HG03064 (cell line): ENCODE data around the gene SRRM5.
"Not testable (repeated sequence)": the region's sequence is repeated elsewhere in the genome, so short reads cannot be mapped to it uniquely, and the experiment has no call there.

ENCODE experiments used
- ATAC-seq: cut with Tn5 transposase; IDR thresholded peaks from one replicate; pipeline ENCODE4 v1.9.1; 2021; ENCODE audit warnings: low read depth; ENCODE audit not compliant: unreplicated experiment

Gene SRRM5

DNA sequence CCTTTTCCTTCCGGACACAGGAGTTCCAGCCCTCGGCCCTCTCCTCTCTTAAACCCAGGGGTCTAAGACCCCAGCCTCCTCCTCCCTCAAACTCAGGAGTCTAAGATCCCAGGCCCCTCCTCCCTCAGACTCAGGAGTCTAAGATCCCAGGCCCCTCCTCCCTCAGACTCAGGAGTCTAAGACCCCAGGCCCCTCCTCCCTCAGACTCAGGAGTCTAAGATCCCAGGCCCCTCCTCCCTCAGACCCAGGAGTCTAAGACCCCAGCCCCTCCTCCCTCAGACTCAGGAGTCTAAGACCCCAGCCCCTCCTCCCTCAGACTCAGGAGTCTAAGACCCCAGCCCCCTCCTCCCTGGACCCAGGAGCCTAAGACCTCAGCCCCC lies 23.7 kb downstream of the SRRM5 start:
- ATAC-seq = not testable (repeated sequence)

DNA sequence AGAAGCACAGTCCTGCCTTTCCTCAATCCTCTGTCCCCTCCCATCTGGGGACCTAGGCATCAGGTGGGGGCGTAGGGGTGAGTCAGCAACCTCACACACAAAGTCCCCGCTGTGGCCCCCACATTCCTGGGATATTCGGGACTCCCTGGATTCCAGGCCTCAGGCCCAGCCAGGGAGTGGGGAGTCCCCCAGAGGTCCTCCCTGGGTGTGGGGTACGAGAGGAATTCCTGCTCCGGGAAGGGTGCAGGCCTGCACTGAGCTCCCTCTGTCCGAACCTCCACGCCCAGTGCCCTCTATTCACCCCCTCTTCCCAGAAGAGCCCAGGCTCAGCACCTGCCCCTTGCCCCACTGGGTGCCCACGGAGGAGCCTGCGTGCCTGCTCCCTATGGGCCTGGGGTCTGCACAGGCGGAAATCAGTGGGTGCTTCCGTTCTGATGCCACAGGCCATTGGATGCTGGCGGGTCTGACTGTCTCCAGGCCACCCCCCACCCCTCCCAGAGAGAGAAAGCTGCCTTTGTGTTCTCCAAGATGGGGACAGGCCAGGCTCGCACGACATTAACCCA lies 24.3 kb downstream of the SRRM5 start:
- no peak for ATAC-seq

DNA sequence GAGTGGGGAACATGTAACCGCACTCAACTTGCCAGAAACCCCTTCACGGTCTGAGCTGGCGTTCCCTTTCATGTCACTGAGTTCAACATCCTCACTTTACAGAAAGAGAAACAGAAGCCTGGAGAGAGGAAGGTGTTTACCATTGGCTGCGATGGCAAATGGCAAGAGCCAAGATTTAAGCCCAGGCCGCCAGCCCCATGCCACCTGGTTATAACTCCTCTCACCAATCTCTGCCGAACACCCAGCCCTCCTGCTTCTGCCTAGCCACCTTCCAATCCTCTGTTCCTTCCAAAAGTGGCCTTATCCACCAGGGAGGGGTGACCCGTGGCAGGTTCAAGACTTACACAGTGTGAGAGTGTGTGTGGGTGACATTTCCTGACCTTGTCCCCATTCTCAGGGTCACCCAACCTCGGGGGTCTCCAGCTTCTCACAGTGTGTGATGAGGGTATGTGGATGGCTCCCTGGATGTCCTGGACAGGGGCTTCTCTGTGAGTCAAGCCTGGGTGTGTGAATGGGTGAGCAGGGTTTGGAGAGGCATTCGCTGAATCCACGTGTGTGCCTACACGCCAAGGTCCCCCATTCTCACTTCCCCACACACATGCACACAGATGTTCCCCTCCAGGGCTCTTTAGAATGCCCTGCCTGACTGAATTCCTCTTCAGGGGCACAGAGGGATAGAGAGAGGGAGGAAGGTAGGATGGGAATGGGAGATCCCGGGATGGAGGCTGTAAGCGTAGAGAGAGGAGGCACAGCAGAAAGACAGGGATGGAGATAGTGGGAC lies 26.5 kb downstream of the SRRM5 start:
- no peak for ATAC-seq

DNA sequence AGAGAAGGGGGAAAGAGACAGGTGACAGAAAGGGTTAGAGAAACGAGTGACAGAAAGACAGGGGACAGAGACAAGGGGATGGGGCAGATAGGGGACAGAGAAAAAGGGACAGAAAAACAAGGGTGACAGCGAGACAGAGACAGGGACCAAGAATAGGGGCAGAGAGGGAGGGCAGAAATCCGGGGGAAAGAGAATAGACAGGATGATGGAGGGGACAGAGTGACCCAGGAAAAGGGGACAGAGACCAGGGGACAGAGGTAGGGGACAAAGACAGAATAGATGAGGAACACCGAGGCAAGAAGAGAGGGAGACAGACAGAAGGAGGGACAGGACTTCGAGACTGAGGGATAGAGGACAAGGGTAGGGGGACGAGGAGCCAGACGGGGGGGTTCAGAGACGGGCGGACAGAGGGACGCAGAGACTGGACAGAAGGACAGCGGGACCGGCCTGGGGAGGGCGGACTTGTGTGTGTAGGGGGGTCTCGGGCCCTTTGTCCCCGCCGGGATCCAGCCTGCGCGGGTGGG lies 27.2 kb downstream of the SRRM5 start:
- ATAC-seq = no peak

DNA sequence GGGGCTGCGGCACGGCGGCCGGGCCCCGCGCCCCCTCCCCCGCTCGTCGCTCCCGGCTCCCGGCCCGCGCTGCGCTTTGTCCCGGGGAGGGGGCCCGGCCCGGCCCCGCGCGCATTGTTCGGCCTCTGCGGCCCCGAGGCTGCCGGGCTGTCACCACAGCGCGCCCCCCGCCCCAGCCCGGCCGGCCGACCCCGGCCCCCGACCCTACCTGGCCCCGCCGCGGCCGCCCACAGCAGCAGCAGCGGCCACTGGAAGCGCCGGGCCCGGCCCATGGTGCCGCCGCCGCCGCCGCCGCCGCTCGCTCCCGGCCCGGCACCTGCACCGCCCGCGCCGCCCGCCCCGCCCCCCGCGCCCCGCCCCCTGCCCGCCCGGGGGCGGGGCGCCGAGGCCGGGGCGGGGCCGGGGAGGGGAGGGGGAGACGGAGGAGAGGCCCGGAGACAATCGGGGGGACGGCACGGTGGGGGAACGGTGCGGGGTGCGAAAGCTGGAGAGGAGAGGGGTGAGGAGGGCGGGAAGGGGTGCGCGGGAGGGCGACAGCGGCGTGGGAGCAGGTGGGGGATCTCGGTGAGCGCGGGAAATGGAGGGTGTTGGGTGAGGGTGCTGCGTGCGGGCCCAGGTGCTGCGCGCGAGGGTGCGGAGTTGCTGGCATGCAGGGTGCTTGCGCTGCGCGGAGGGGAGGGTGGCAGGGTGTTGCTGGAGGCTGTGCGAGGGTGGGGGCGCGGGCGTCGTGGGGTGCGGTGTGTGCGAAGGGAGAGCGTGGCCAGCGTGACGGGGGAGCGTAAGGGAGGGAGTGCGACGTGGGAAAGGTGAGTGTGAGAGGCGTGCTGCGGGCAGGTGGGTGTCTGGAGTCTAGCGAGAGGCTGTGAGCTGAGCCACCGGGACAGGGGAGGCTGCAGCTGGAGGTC lies 27.9 kb downstream of the SRRM5 start, which contains the start of gene CADM4:
CADM4 (minus strand) TSS at position 332 of the 905 bp plus-strand sequence; CDS start at position 272, 60 bp downstream.
- no peak for ATAC-seq

DNA sequence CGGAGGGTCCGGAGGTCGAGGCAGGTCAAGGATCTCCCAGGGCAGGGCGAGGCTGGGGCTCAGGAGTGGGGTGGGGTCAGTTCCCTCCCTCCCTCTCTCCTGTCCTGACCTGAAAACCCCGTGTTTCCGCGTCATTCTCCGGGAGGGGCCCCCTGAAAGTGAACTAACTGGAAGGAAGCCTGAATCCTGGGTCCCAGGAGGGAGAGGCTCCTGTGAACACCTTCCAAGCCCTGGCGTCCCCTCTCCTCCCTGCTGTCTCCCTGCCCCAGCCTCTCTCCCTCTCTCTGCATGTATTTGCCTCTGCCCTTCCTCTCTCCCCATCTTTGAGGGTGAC lies 28.5 kb downstream of the SRRM5 start:
- ATAC-seq = no peak

DNA sequence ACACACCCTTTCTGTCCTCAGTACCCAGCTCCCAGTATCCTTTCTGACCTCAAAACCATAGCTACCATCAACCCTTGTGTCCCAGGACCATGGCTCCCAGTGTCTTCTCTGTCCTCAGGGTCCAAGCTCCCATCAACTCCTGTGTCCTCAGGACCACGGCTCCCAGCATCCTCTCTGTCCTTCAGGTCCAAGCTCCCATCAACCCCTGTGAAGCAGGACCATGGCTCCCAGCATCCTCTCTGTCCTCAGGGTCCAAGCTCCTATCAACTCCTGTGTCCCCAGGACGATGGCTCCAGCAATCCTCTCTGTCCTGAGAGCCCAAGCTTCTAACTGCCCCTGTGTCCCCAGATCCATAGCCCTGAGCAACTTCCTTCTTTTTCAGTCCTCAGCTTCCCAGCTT lies 29.4 kb downstream of the SRRM5 start:
- ATAC-seq = no peak

DNA sequence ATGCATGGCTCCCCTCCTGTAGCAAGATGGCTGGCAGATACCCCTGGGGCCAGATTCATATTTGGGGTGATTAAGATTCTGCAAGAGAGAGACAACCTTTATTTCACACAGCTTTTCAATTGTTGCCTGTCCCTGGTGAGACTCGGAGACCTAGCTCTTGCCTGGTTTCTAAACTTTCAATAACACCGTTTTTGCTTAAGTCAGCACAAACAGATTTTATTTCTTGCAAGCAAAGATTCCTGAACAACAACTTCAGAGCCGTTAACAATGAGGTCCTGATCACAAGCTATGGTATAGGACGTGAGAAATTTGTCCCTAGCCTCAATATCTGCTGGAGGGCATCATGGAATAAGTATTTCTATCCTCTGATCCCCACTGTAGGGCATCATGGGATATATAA lies 30.6 kb downstream of the SRRM5 start:
- ATAC-seq = no peak

DNA sequence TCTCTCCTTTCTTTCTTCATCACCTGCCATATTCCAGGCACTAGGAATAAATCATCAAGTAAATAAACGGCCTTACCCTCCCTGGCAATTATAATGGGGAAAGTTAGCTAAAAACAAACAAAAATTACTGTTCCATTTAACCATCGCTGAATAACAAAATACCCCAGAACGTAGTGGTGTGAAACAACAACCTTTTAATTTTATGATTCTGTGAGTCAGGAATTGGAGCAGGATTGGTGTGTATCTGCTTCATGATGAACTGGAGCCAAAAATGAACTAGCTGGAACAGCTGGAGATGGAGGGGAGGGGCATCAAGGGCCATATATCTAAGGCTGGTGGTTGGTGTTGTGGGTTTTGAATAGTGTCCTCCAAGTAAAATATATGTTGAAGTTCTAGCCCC lies 31.4 kb downstream of the SRRM5 start:
- ATAC-seq = no peak

DNA sequence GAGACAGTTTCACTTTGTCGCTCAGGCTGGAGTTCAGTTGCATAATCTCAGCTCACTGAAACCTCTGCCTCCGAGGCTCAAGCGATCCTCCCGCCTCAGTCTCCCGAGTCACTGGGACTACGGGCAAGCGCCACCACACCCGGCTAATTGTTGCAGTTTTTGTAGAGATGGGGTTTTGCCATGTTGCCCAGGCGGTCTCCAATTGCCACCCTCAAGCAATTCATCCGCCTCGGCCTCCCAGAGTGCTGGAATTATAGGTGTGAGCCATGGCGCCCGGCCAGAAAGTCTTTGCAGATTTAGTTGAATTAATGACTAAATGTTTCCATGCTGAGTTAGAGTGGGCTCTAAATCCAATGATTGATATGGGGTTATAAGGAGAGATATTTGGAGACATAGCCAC lies 32.3 kb downstream of the SRRM5 start:
- ATAC-seq = no peak

DNA sequence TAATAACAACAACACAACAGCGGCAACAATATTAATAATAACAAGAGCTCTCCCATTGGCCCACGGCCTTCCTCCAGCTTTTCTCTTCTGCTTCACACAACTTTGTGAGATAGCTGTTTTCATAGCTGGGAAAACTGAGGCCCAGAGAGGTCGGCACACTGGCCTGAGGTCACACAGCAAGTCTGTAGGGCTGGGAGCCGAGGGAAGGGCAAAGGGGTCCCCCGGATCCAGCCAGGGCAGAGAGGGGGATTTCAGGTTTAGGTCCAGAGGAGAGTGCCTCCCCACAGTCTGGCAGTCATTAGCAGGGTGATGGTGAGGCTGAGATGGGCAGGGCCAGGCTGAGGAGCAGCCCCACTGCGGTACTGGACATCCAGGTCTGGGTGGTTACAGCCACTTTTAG lies 36.7 kb downstream of the SRRM5 start:
- ATAC-seq = no peak

DNA sequence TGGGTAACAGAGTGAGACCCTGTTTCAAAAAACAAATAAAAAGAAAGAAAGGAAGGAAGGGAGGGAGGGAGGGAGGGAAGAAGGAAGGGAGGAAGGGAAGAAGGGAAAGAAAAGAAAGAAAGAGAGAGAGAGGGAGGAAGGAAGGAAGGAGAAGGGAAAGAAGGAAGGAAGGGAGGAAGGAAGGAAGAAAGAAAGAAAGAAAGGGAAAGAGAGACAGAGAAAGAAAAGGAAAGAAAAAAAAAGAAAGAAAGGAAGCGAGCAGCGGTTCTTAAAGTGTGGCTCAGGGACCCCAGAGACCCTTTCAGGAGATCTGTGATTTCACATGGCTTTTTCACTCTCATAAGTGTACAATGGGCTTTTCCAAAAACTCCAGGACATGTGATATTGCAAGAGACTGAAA lies 37.6 kb downstream of the SRRM5 start:
- ATAC-seq = no peak

DNA sequence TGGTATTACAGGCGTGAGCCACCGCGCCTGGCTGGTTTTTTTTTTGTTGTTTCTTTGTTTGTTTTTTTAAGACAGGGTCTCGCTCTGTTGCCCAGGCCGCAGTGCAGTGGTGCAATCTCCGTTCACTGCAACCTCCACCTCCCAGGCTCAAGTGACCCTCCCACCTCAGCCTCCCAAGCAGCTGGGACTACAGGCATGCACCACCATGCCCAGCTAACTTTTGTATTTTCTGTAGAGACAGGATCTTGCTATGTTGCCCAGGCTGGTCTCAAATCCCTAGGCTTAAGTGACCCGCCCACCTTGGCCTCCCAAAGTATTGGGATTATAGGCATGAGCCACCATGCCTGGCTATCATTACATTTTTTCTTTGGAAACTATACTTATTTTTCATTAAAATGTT lies 38.4 kb downstream of the SRRM5 start:
- not testable (repeated sequence) for ATAC-seq

DNA sequence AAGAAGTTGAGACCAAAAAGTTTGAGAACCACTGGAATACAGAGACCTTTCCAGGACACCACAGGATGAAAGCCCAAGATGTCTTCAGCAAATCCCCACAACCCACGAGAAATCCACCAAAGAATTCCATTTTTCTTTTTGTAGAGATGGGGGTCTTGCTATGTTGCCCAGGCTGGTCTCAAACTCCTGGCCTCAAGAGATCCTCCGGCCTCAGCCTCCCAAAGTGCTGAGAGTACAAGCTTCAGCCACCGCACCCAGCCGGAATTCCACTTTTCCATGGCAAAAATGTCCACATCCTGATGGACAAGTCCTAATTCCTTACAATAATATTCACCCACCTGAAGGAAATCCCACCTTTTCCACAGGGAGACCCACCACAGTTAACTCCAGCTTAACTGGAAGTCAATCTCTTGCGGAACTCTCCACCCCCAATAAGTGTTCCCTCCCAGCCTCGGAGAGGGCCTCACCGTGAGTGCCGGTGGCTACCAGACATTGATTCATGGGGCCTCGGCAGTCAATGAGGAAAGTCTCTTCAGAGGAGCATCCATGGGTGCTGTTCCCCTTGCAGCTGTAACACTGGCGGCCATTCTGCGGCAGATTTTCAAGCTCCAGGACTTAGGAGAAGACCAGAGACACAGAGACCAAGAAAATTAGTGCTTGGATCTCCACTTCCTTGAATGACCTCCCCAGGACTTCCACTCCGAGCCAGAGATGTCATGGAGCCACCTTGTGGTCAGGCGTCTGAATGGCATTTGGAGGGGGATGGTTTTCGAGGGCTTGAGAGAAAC lies 40.1 kb downstream of the SRRM5 start:
- no peak for ATAC-seq

DNA sequence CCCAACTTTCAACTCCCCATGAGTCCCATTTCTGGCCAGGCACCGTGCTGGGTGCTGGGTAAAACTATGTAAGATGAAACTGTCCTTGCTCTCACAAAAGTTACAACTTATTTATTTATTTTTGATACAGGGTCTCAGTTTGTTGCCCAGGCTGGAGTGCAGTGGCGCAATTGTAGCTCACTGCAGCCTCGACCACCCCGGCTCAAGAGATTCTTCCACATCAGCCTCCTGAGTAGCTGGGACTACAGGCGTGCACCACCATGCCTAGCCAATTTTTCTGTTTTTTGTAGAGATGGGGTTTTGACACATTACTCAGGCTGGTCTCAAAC lies 40.6 kb downstream of the SRRM5 start:
- no peak for ATAC-seq

DNA sequence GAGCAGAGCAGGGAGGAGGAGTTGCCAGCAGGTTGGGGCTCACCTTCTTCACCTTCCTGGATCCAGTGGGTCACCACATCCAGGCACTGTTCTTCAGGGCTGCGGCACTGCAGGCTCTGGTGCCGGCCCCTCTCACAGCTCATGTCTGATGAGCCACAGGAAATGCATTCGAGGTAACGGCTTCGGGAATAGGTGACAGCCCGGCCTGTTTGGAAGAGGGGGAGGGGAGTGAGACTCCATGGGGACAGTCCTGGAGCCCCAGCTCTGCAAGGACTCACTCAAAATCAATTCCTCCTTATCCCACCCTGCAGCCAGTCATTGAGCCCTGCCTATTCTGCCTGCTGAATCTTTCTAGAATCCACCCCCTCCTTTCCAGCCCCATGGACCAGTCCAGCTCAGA lies 44.5 kb downstream of the SRRM5 start:
- no peak for ATAC-seq

DNA sequence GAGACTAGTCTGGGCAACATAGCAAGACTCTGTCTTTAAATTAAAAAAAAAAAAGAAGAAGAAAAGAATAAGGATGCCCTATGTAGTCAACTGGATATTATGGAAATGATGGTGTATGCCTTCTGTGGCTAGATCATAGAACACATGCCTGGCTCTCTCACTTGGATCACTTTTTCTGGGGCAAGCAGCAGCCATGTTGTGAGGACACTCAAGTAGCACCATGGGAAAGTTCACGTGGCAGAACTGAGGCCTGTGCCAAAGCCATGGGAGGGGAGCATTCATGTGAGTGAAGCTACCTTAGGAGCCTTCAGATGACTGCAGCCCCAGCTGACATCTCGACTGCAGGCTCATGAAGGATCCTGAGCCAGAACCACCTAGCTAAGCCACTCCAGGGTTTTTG lies 46.1 kb downstream of the SRRM5 start:
- ATAC-seq = no peak

DNA sequence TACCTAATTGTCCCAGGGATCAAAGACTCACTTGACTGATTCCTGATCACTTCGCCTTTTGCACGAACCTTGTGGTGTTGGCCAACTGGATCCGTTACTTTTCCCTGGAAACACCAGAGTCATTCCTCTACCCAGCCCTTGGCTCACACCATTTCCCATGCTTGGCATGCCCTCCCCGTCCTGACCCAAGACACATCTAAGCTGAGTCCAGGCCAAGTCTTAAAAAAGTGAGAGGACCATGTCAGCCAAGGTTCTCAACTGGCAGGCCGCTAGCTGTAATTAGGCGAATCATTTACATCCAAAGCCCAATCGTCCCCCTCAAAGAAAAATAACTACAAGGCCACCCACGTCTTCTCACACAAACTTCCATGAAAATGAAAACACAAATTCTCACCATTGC lies 46.6 kb downstream of the SRRM5 start:
- no peak for ATAC-seq

DNA sequence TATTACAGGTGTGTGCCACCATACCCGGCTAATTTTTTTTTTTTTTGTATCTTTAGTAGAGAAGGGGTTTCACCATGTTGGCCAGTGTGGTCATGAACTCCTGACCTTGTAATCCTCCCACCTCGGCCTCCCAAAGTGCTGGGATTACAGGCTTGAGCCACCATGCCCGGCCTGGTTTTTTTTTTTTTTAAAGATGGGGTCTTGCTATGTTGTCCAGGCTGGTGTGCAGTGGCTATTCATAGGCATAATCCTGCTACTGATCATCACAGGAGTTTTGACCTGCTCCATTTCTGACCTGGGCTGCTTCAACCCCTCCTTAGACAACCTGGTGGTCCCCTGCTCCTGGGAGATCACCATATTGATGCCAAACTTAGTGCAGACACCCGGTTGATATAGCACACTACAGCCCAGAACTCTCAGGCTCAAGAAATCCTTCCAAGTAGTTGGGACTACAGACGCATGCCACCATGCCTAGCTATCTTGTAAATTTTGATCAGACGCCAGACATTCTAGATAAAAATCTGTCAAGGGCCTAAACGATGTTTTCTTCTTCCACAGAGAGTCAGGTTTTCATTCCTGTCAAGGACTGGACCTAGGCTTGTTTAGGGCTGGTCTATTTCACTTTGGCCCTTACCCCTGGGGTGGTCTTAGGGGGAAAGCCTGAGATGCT lies 48.5 kb downstream of the SRRM5 start:
- ATAC-seq = no peak

DNA sequence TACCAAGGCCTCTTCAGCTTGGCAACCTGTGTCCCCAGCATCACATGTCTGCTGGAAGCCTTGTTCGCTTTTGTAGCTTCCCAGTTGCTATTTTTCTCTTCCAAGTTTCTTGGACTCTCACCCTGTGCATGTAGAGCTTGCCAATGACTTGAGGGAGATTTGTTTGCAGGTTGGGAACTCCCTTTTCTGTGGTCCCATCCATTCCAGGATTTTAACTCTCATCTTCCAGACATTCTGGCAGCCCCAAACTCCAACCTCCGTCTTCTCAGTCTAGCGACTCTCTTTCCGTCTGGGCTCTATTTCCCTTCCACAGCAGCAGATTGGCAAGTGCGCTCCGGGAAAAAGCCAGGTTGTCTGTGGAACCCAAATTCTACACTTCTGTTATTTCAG lies 49.1 kb downstream of the SRRM5 start:
- no peak for ATAC-seq
